ENCODE data around the gene INPP5D. TPM values are rescaled to one million over a fixed set of nuclear protein-coding genes. Genes with fewer than 3 reads are reported as not detected.

The INPP5D gene
- polyA plus RNA-seq, 2 of the 4 experiments (the other 2 are of a cell fraction) = 0.26 to 0.53 TPM

DNA sequence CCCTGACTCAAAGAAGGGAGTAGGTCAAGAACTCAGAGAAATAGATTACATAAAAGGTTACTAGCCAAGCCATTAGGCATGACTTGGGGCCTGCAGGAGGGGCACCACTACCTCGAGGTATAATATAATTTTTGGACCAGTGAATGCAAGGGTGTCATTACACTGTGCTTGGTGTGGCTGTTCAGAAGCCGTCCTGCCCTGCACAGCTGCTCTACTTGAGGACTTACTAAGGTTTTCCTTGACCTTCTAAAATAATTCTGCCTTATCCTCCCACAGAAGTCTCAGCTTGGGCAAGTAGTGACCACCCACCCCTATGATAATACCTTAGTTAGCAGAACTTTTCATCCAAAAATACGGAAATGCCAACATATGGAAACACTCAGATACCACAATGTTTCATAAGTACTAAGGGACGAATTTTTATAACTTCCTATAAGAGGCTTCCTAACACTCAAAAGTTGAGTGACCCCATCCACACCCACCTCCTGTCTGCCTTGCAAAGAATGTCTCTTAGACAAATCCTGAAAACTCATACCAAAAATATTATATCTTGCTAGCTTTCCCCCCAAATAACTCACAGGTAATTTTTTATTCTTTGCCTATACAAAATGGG, 173.6 kb downstream of the INPP5D start:
- WGBS (ENCODE audit: missing lambda C conversion rate) = 49% methylated on average over 4 of the region's 4 CpGs

DNA sequence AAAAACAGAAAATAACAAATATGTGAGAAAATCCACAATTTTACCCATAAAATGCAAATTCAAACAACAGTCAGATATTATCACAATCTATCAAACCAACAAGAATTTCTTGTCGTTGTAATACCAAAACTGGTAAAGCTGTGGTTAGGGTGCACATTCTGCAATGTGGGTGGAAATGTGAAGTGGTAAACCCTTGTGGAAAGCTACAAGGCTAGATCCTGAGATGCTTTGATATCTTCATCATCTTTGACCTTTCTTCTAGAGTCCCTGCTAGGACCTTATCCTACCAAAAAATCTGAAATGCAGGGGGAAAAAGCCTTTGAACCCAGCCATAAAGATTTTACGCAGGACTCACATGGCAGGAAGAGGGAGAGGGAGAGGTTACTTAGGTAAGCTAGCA, 174.1 kb downstream of the INPP5D start:
- CTCF ChIA-PET = interaction anchor here (1.3 to 2.3 kb wide), 3 partner anchors 13 to 629 kb away, joined by 3 to 8 read pairs (median 3); no protein-coding TSS in a partner anchor
- TF ChIP-seq EHMT2 (IDR thresholded peaks at IDR 0.05; ENCODE audit: low read depth) = no peak
- no peak for TF ChIP-seq FOSL2 (IDR thresholded peaks at IDR 0.05)
- no peak for TF ChIP-seq FOSL2 (CRISPR knock-in tag; IDR thresholded peaks at IDR 0.05)
- TF ChIP-seq, protein P1, sequence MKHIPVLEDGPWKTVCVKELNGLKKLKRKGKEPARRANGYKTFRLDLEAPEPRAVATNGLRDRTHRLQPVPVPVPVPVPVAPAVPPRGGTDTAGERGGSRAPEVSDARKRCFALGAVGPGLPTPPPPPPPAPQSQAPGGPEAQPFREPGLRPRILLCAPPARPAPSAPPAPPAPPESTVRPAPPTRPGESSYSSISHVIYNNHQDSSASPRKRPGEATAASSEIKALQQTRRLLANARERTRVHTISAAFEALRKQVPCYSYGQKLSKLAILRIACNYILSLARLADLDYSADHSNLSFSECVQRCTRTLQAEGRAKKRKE (CRISPR knock-in tag; IDR thresholded peaks at IDR 0.05; ENCODE audit: low read depth) = no peak
- TF ChIP-seq MAZ (IDR thresholded peaks at IDR 0.05; ENCODE audit: borderline replicate concordance, low read depth, low read length) = no peak
- no peak for TF ChIP-seq HOXA7 (CRISPR knock-in tag; IDR thresholded peaks at IDR 0.05)
- TF ChIP-seq EP300 (IDR thresholded peaks at IDR 0.05) = no peak
- no peak for TF ChIP-seq GATA3 (IDR thresholded peaks at IDR 0.05; ENCODE audit: borderline replicate concordance)
- TF ChIP-seq RAD21 (conservative IDR thresholded peaks at IDR 0.05 in 1 of 2, IDR thresholded peaks at IDR 0.05 in 1 of 2) = no peak
- no peak for TF ChIP-seq JUNB (IDR thresholded peaks at IDR 0.05)
- no peak for TF ChIP-seq SREBF2 (IDR thresholded peaks at IDR 0.05)
- TF ChIP-seq, protein P2, sequence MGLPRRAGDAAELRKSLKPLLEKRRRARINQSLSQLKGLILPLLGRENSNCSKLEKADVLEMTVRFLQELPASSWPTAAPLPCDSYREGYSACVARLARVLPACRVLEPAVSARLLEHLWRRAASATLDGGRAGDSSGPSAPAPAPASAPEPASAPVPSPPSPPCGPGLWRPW (IDR thresholded peaks at IDR 0.05) = no peak

More for the DNA sequence above, 173.6 kb downstream of the INPP5D start:
- no peak for DNase-seq (ENCODE audit: low read depth in 1 of 2, low spot score in 1 of 2)
- no peak for TF ChIP-seq MAFK (IDR thresholded peaks at IDR 0.05; ENCODE audit: partially characterized antibody)
- no peak for TF ChIP-seq MAZ (IDR thresholded peaks at IDR 0.05; ENCODE audit: borderline replicate concordance, low read depth, low read length)
- TF ChIP-seq, protein P3, sequence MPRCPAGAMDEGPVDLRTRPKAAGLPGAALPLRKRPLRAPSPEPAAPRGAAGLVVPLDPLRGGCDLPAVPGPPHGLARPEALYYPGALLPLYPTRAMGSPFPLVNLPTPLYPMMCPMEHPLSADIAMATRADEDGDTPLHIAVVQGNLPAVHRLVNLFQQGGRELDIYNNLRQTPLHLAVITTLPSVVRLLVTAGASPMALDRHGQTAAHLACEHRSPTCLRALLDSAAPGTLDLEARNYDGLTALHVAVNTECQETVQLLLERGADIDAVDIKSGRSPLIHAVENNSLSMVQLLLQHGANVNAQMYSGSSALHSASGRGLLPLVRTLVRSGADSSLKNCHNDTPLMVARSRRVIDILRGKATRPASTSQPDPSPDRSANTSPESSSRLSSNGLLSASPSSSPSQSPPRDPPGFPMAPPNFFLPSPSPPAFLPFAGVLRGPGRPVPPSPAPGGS (IDR thresholded peaks at IDR 0.05) = no peak
- no peak for TF ChIP-seq ZNF302 (CRISPR knock-in tag; IDR thresholded peaks at IDR 0.05)
- no peak for TF ChIP-seq HOXB5 (CRISPR knock-in tag; IDR thresholded peaks at IDR 0.05)
- no peak for ATAC-seq
- Histone ChIP-seq H3K9me3 (no peaks in the 10 kb centered on the region), H3K4me1 (no peaks in the 10 kb centered on the region), H3K4me3 (no peak overlapping the region), H3K27ac (no peak overlapping the region), H3K4me2 (no peak overlapping the region)
- ChIA-PET CTCF (interaction anchor here (0.6 to 1.4 kb wide), 2 partner anchors 61 to 227 kb away, joined by 3 to 4 read pairs; no protein-coding TSS in a partner anchor), POLR2A (no interaction called here)
- FAIRE-seq = no peak

DNA sequence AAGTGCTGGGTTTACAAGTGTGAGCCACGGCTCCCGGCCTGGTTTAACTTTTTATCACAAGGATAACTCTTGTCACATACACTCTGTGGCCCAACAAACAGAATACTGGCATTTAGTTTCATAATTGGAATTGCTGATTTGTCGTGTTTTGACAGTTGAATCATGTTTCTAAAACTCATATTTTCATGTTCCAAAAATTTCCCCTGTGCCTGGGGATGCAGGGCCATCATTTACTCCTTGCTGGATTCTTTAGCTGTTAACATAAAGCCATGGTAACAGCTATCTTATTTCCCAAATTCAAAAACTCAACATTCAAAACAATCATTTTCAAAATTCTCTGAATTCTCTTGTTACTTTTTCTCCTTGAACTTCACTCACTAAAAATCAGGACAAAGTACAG, 174.9 kb downstream of the INPP5D start:
- TF ChIP-seq, protein P4, sequence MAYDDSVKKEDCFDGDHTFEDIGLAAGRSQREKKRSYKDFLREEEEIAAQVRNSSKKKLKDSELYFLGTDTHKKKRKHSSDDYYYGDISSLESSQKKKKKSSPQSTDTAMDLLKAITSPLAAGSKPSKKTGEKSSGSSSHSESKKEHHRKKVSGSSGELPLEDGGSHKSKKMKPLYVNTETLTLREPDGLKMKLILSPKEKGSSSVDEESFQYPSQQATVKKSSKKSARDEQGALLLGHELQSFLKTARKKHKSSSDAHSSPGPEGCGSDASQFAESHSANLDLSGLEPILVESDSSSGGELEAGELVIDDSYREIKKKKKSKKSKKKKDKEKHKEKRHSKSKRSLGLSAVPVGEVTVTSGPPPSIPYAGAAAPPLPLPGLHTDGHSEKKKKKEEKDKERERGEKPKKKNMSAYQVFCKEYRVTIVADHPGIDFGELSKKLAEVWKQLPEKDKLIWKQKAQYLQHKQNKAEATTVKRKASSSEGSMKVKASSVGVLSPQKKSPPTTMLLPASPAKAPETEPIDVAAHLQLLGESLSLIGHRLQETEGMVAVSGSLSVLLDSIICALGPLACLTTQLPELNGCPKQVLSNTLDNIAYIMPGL (CRISPR knock-in tag; IDR thresholded peaks at IDR 0.05; ENCODE audit: borderline replicate concordance) = no peak
- TF ChIP-seq, protein P1 (CRISPR knock-in tag; IDR thresholded peaks at IDR 0.05; ENCODE audit: low read depth) = no peak
- TF ChIP-seq KDM1A (IDR thresholded peaks at IDR 0.05; ENCODE audit: low read depth) (no peak), NR3C1 (IDR thresholded peaks at IDR 0.05) (no peak)
- TF ChIP-seq, protein P5, sequence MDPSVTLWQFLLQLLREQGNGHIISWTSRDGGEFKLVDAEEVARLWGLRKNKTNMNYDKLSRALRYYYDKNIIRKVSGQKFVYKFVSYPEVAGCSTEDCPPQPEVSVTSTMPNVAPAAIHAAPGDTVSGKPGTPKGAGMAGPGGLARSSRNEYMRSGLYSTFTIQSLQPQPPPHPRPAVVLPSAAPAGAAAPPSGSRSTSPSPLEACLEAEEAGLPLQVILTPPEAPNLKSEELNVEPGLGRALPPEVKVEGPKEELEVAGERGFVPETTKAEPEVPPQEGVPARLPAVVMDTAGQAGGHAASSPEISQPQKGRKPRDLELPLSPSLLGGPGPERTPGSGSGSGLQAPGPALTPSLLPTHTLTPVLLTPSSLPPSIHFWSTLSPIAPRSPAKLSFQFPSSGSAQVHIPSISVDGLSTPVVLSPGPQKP (IDR thresholded peaks at IDR 0.05; ENCODE audit: low read depth, low read length) = no peak

More for the DNA sequence above, 174.1 kb downstream of the INPP5D start:
- Histone ChIP-seq H3K4me2 (no peak overlapping the region), H3K9me3 (no peaks in the 10 kb centered on the region), H3K4me1 (no peaks in the 10 kb centered on the region), H3K4me3 (no peak overlapping the region), H3K27ac (no peak overlapping the region)
- POLR2A ChIA-PET = no interaction called here
- FAIRE-seq (no peak), ATAC-seq (no peak), DNase-seq (ENCODE audit: low read depth in 1 of 2, low spot score in 1 of 2) (no peak)
- WGBS (ENCODE audit: missing lambda C conversion rate) = 75% methylated on average over 2 of the region's 2 CpGs

More for the DNA sequence above, 174.9 kb downstream of the INPP5D start:
- DNase-seq (ENCODE audit: low read depth in 1 of 2, low spot score in 1 of 2) (no peak), ATAC-seq (no peak), FAIRE-seq (no peak)
- no peak overlapping the region for H3K4me2 ChIP-seq
- ChIA-PET POLR2A (no interaction called here), CTCF (interaction anchor here (1.2 to 2.3 kb wide), 4 partner anchors 12 to 629 kb away, joined by 3 to 8 read pairs (median 3); no protein-coding TSS in a partner anchor)
- H3K4me1 ChIP-seq = no peaks in the 10 kb centered on the region
- H3K27ac ChIP-seq = no peak overlapping the region
- 62% methylated on average over 3 of the region's 3 CpGs for WGBS (ENCODE audit: missing lambda C conversion rate)
- H3K4me3 ChIP-seq = no peak overlapping the region
- H3K9me3 ChIP-seq = no peaks in the 10 kb centered on the region

Measured in A549 (cell line).